ENCODE data around the gene HIC1. TPM values are rescaled to one million over a fixed set of nuclear protein-coding genes. Genes with fewer than 3 reads are reported as not detected.

Gene HIC1
- total RNA-seq, 1 donor from 2014 or later: 33.1 TPM

GRCh38 chr17:2053380-2054261, 1.3 kb upstream of the HIC1 start:
- peaks cover 6% of the 10 kb centered on the region for H3K27me3 ChIP-seq
- TF ChIP-seq CTCF (IDR thresholded peaks at IDR 0.05) (peak; percentile 57 to 61 (median 58)), POLR2A (IDR thresholded peaks at IDR 0.05) (no peak), POLR2AphosphoS5 (IDR thresholded peaks at IDR 0.05; ENCODE audit: insufficient read depth in 1 of 2, low read depth in 1 of 2) (peak in 1 of 2 donors; percentile 73)

DNA sequence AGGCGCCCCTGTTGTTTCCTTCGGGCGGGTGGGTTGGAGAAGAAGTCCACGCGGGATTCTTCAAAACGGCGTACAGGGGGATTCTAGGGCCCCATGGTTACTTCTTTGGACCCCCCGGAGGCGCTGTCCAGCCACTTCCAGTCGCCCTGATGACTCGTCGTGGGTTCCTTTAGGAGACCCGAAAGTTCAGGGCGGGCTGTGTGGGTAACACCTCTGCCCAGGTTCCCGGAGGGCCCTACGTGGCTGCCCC, 716 bp upstream of the HIC1 start:
- intact Hi-C loops (cut with DNase I): loop anchor here (2.0 to 10.0 kb wide), 2 partner anchors 191 to 341 kb away; no protein-coding TSS in a partner anchor

More at GRCh38 chr17:2053380-2054261, 1.3 kb upstream of the HIC1 start:
- Histone ChIP-seq H3K4me1 (peaks cover 57% of the 10 kb centered on the region), H3K9me3 (no peaks in the 10 kb centered on the region), H3K27ac (peak overlapping the region; percentile 95), H3K4me3 (peak overlapping the region; percentile 66 to 70), H3K36me3 (peaks cover 0 to 3% of the 10 kb centered on the region in 2 donors)
- no peak for DNase-seq (ENCODE audit: extremely low spot score in 2 of 2)
- intact Hi-C loops (cut with DNase I): loop anchor here (2.0 to 10.0 kb wide), 2 partner anchors 191 to 341 kb away; no protein-coding TSS in a partner anchor

DNA sequence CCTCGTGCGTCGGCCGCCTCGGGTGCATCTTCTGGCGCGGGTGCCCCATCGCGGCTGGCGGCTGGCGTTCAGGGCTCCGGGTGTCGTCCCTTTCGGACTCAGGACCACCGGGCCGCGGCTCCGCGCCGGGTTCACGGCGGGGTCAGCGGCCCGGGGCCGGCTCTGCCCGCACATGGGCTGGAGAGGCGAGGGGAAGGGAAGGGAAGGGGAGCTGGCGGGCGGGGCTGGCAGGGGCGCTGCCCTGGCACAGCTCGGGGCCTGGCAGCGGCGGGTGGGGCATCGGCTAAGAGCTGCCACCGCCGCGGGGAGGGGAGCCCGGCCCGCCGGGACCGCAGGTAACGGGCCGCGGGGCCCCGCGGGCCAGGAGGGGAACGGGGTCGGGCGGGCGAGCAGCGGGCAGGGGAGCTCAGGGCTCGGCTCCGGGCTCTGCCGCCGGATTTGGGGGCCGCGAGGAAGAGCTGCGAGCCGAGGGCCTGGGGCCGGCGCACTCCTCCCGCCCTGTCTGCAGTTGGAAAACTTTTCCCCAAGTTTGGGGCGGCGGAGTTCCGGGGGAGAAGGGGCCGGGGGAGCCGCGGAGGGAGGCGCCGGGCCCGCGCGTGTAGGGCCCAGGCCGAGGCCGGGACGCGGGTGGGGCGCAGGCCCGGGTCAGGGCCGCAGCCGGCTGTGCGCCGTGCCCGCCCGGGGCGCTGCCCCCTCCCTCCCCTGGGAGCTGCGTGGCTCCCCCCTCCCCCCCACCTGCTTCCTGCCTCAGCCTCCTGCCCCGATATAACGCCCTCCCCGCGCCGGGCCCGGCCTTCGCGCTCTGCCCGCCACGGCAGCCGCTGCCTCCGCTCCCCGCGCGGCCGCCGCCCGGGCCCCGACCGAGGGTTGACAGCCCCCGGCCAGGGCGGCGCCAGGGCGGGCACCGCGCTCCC, 646 bp downstream of the HIC1 start:
- intact Hi-C loops (cut with DNase I): loop anchor here (2.0 to 10.0 kb wide), 5 partner anchors 35 to 339 kb away; no protein-coding TSS in a partner anchor

More for the DNA sequence above, 716 bp upstream of the HIC1 start:
- Histone ChIP-seq H3K9me3 (no peaks in the 10 kb centered on the region), H3K27ac (peak overlapping the region; percentile 95), H3K4me3 (peak overlapping the region; percentile 66 to 70), H3K27me3 (peaks cover 6% of the 10 kb centered on the region), H3K4me1 (peaks cover 57% of the 10 kb centered on the region), H3K36me3 (peaks cover 0 to 8% of the 10 kb centered on the region in 2 donors)
- no peak for DNase-seq (ENCODE audit: extremely low spot score in 2 of 2)
- no peak for TF ChIP-seq POLR2AphosphoS5 (IDR thresholded peaks at IDR 0.05; ENCODE audit: insufficient read depth in 1 of 2, low read depth in 1 of 2)
- no peak for TF ChIP-seq POLR2A (IDR thresholded peaks at IDR 0.05)
- no peak for TF ChIP-seq CTCF (IDR thresholded peaks at IDR 0.05)

More for the DNA sequence above, 646 bp downstream of the HIC1 start:
- no peak for TF ChIP-seq POLR2AphosphoS5 (IDR thresholded peaks at IDR 0.05; ENCODE audit: insufficient read depth in 1 of 2, low read depth in 1 of 2)
- no peak for TF ChIP-seq POLR2A (IDR thresholded peaks at IDR 0.05)
- TF ChIP-seq CTCF (IDR thresholded peaks at IDR 0.05): no peak
- Histone ChIP-seq H3K9me3 (no peaks in the 10 kb centered on the region), H3K36me3 (peaks cover 0 to 11% of the 10 kb centered on the region in 2 donors), H3K4me3 (peak overlapping the region; percentile 66 to 70), H3K4me1 (peaks cover 64% of the 10 kb centered on the region), H3K27me3 (peaks cover 6% of the 10 kb centered on the region), H3K27ac (peak overlapping the region; percentile 95)
- DNase-seq (ENCODE audit: extremely low spot score in 2 of 2): no peak
